Islet of Langerhans (tissue), 1 donor: ENCODE data around the gene ZFP36L1.

Source experiments
- FAIRE-seq: peaks from one replicate; lab custom pipeline; 2011; peaks lifted over from hg19 to GRCh38; lab: Jason Lieb, UNC

The ZFP36L1 gene

DNA sequence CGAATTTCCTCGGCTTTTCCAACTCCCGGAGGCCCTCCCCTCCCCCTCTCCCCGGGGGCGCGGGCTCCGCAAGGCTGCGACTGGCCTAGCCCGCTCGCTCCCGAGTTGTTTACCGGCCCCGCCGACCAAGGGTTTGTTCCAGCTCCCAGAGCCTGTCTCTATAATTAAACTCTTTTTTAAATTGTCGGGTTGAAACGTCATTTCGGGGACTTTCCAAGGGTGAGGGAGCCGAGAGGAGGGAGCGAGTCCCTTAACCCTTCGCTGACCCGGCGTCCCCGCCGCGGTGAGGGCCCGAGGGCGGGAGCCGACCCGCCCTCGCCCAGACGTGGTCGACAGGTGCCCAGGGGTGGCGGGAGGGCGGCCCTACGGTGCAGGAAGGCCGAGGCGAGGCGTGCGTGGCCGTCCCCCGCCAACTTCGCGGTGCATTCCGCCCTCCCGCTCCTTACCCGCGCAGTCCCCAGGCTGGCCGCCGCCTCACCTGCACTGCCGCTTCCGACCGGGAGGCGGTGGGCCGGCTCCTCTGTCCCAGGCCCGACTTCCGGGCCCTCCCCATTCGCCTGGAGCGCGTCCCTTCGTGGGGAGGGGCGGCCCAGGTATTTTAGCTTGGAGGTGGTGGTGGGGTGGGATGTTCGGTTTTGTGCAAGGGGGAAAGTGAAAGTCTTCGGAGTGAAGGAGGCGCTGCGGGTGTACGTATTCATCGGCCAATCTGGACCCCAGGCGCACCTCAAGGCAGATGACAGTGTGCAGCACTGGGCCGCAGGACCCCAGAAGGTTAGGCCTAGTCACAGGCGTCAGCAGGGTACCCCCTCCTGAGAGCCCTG is 2.9 kb upstream of the ZFP36L1 start:
- FAIRE-seq, result no peak

DNA sequence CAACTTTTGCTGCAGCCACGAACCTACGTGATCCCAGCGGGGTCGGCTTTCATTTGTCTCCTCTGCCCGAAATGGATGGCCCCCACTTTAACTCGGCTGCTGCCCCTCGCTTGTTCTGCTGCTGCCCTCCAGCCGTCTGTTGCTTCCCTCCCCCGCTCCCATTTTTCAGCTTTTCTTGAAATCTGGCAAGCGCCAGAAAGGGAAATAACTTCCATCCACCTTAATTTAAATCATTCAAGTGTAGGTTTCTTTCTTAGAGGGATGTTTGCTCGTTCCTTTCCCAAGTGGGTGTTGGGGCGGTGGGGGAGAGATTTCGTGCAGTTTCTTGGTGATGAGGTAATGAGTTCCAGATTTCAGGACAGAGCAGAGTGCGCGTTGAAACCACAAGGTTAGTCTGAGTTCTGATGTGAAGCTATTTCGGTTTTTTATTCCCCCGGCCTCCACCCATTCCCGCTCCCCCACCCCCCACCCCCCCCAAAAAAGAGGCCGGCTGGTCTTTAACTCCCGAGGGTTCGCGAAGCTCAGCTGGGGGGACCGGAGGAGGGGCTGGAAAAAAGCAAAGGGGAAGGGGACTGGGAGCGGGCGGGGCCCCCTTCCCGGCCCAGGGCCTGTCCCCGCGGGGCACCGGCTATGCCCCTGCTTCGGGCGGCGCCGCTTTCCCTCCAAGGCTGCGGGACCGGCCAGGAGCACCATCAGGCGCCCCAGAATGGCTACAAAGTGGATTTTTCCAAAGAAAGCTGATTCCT is 2.2 kb upstream of the ZFP36L1 start:
- no peak for FAIRE-seq

DNA sequence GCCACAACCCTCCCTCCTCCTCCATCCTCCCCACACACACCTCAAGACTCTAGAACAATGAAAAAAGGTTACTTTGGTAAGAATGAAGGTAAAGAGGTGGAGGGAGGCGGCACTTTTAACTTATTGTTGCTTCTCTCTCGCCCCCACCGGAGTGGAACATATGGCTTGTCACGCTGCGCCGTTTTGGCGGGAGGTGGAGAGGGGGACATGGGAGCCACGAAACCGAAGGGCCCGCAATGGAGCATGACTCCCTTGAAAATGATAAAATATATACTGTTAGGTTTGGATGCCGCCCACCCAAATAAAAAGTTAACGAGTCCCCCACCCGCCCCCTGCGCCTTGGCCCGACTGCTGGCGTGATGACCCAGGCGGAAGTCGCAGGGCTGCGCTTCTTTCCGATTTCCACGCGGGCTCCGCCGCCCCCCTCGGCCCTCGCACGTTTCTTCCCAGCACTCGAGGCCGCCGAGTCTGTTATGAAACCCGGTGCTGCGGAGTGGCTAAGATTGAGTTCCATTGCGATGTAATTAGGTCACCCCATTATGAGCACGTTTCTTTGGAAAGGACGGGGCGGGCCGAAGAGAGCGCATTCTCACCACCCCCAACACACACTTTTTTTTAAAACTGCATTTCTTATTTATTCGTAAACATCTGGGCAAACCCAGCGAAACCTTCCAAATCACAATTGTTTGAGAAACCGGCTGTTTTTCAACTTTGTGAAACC is 1.4 kb upstream of the ZFP36L1 start:
- no peak for FAIRE-seq

DNA sequence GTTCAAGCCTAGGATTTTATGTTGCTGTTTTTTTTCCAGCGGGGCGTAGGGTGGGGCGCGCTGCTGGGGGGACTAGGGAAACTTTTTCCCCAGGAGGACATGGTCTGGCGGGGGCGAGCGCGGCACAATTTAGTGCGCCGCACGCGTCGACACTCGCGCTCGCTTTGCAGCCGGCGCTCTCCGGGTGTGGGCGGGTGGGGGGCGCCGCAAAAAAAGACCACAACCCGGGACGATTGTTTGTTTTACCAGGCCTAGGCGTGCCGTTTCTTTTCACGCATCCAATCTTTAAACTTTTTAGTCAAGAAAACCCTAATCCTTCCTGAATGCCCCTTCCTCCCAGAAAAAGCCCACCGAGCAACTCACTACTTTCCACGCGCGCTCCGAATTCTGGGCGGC is 865 bp upstream of the ZFP36L1 start:
- FAIRE-seq, result no peak

DNA sequence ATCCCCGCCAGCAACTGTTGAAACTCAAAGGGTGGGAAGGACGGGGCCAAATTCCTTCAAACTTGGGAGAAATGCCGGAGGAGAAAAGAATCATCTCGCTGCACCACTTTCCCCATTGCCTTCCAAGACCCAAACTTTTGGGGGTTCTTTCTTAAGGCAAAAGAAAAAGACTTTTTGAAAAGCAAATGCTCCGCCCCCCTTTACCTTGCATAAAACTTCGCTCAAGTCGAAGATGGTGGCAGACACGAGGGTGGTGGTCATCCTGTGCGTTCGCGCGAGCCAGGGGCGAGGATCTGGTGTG is 239 bp downstream of the ZFP36L1 start:
- FAIRE-seq, result no peak

DNA sequence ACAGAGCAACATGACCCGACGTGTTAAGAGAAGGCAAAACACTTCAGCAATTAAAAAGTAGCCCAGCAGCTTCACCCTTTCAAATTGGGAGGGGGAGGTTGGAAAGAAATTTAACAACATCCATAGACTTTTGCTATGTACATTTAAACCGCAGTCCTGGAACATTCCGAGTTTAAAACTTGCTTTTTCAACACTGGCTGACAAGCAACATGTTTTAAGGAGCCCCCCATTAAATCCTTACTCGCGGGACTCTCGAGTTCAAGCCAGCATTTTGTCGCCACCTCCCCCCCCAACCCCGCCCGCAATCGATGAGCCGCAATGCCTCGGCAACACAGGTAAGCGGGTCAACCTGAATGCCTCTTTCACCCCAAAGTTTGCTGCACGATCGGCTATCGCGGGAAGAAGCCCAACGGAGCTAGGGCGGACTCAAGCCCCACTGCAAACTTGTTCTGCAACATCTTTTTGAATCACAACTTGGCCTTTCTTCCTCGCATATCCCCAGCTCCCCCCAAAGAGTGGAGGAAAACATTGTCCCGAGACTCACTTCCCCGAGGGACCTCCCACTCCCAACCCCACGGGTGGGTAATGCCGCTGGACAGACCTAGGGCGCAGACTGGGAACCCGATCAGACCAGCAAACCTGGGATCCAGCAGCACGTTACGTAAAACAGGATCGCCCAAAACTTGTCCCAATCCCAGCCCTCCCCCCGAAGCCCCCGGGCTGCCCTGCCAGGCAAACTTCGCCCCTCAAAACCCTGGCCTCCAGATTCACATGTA is 777 bp downstream of the ZFP36L1 start:
- FAIRE-seq, result no peak

DNA sequence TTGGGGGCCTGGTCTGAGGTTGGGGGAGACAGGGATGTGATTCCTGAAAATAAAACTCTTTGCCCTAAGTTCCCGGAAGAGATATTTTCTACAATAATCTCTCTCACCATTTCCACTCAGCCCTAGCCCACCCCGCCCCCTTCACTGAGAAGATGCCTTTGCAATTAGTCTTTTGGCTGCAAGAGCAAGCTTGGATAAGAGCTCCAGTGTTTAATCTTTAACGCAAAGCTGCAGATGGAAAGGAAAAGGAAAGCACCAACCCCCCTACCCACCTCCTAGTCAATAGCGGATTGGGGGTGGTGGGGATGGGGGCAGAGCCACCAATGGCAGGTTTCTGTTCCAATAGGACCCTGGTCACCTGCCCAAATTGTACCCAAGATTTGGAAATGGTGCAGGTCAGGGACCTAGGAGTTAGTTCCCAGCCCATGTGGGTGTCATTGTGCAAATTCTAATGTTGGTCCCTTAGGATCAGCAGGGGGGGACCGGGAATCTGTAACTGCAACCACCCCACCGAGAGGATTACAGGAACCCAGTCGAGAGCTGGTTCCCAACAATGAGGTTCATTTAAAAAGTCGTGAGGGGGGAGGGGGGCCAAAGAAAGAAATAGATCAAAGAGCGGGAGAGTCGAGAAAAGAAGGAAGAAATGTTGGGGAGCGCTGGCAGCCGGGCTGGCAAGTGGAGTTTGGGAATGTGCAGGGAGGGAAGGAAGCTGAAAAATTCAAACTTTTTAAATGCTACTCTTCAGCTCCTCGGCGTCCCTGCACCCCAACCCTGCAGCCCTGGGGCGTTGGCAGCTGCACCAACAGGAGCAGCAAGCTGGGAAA is 1.6 kb downstream of the ZFP36L1 start:
- no peak for FAIRE-seq

DNA sequence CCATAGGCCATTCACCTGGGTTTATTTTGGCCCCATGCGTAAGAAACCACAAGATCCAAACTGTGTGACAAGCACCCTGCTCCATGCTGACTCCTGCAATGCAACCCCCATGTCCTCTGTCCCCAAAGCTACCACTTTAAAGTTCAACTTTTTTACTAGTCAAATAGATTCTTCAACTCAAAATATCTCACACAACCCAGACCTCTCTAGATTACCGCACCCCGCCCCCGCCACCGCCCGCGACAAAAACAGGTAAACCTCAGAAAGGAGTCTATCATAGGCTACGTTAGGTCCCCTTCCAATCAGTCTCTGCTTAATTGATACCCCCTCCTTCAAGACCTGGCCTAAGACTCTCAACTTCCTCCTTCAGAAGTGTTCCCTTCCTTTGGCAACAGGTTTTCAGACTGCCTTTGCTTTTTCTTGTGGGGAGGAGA is 2.2 kb downstream of the ZFP36L1 start:
- no peak for FAIRE-seq

DNA sequence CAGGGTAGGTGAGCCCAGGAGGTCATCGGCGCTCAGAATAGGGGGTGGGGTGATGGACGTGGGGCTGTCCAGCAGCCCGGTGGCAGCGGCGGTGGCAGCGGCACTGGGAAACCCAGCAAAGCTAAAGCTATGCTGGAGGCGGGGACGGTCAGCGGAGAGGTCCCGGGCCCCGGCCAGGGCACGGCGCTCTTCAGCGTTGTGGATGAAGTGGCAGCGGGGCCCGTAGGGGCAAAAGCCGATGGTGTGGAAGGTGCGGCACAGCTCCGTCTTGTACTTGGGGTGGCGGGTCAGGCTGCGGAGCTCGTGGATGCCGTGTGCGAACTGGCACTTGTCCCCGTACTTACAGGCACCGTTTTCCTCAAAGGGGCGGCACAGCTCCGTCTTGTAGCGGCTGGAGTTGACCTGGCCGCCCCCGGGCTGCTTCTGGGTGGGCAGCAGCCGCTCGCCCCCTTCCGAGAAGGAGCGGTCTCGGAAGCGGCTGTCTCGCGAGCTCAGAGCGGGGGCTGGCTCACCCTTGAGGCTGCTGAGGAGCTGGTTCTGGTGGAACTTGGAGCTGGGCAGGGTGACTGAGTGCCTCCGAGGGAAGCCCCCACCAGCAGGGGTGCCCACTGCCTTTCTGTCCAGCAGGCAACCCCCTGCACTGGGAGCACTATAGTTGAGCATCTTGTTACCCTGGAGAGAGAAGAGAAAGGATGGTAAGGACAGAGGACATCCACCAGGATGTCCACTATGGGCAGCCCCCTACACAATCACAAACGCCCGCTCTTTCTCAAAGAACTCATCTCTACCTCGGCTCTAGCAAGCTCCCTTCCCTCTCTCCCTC is 2.8 kb downstream of the ZFP36L1 start:
- FAIRE-seq, result no peak

DNA sequence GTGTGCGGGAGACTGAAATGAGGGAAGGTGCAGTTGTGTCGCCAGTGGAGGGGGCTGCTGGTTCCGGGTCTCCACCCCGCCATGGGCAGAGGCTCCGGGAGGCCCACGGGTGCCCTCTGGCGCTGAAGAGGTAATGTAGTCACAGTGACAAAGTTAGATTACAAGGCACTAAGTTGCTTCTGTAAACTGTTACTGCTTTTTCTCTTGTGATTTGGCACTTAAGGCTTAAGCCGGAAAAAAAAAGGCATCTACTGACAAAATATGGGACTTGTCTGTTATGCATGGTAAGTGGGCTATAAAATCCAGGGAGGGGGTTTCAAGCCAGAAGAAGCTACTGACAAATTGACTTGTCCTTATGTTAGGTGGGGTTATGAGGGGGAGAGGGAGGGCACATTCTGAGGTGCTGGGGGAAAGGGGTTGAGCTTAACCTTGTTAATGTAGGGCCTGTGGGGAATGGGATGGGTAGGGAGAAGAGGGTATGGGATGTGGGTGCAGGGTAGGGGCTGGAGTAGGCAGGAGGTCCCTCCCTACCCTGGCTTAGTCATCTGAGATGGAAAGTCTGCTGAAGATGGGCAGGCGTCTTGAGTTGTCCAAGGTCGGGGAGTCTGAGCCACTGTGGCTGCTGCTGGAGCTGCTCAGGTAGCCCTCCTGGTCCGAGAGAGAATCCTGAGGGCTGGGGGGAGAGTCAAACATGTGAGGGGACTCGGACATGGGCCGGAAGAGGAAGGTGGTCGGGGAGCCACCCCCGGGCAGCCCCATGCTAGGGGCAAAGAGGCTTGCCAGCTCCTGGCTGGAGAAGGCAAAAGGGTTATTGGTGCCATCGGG is 3.7 kb downstream of the ZFP36L1 start:
- FAIRE-seq, result no peak

DNA sequence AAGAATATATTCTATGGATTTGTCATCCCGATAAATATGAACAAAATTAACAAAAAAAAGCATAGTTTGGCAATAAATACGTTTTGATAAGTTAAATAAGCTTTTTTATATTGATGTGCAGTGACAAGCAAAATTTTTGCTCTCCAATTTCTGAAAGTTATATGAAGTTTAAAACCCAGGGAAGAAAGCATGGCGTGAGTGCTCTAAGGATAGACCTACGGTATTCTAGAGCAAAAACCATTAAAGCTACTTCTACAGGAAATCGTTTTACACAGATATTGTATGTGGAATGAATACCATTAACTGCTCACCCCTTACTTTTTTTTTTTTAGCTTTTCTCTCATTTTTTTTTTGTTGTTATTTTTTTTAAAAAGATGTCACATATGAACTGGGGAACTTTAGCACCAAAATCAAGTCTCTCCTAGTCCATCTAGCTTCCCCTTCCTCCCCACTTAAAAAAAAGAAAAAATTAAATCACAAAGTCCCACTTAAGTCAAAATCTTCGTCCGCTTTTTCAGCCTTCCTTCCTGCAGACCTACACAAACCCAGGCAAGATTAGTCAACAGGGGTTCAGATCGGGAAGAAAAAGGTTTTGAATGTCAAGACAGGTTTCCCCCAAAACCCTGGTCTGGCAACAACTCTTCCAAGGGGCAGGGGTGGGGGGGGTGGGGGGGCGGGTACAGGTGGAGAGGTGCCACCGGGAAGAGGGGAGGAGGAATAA is 4.4 kb downstream of the ZFP36L1 start:
- FAIRE-seq, result no peak

DNA sequence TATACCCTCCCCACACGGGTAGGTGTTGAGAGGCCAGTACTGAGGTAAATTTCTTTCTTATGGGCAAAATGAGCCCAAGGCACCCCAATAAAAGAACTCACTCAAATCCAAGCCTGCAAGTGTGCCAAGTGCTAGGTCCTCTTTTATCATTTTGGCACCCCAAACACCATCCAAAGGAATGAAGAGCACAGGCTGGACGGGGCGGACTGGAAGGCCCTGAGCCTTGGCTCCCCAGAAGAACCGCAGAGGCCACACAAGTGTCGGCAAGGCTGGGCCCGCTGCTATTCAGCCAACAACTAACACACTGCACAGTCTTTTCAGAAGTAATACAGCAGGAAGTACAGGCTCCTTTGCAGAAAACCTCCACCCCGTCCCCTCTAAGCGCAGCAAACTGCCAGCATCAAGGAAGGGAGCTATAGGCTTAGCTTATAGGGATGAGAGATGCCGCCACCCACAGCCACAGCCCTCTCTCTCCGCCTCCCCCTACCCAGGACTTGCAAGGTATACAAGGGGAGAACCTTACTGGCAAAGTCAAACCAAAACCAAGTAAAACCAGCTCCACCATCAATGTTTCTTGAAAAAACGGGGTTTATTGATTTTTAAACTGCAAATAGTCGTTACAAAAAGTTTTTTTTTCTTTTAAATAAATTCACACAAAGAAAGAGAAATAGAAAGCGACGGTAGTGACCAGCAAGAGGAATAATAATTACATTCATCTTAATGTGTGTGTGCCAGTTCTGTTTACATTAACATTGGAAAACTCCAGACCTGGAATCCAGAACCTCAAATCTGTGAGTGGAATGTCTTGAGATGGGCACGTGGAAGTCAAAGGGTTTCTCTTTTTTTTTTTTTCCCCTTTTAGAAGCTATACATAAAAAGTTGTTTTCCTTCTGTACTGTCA is 5.5 kb downstream of the ZFP36L1 start:
- FAIRE-seq, result no peak

DNA sequence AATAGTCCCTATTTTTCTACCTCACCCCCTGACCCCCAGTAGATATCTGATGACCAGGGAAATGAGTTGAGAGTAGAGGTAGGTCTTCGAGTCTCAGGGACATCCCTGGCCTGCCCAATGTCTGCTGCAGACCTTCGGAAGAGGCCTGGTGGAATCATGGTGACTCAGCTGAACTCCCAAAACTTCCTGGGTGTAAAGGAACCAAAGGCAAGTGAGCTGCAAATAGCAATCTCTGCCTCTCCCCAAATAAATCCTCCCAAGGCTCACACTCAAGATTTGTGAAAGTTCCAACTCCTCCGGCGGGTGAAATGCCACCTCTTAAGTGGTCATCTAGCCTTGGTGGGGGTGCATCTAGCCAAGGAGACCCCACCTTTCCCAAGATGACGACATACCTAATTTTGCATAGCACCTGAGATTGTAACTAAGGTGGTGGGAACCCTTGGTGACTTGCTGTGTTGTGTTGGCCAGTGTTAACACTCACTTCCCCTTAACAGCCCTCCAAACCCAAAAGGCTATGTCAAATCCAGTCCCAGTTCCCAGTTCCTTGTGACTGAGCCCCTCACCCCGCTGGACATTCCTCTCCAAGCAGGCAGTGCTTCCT is 6.3 kb downstream of the ZFP36L1 start:
- no peak for FAIRE-seq

DNA sequence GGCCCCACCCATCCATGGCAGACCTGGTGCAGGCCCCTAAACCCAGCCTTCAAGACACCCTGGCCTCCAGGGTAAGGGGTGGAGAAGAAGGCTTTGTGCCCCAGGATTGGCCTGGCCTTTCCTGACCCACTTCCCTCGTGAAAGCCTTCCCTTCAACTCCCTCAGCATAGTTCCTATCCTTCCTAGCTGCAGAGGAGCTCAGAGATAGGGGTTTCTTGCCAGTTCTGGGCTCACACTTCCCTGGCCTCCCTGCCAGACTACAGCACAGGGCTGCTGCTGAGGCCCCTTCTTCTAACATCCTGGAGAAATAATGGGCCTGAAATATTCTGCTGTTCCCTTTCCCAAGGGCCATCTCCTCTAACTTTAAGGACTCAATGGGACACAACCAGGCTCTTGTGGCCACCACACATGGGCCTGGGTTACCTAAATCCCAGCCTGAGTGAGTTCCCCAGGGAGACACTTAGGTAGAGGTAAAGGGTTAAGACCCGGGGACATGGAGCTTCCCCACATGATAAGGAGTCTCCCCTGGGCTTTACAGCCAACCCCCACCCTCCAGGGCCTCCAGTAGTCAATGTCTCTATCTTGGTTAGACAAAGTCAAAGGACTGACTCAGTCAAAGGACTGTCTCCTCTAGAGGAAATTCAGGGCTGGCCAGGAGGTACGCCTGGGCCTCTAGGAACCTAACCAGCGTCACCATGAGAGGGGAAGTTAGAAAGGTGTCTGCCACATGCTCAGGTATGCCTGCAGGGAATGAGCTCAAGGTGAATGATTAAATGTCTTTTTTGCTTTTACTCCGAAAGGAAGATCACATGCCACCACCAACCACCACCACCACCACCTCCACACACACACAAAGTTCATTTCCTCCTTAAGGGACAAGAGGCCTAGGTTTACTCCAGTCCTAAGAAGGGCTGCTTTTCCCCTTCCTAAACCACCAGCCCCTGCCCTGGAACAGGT is 7.1 kb downstream of the ZFP36L1 start:
- FAIRE-seq, result no peak

DNA sequence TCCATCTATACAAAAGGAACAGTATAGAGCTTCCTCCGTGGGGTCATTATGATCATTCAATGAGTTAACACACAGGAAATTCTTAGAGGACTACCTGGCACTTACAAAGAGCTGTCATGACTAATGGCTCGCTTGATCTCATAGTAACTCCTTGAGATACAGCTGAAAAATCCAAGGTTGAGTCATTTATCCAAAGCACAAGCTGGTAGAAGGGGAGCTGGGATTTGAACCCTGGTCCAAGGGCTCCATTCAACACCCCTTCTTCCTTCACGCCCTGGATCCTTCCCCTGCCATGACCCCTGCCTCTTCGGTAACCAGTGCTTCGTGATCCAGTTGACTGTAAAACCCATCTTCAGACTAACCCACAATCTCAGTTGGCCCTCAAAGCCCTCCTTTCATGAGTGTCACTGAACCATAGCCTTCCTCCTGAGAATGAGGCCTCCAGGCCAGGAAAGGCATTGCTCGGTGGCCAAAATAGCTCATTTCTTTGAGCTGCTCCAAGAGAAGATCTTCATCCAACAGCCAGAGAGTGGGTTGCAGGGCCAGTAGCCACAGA is 7.8 kb downstream of the ZFP36L1 start:
- no peak for FAIRE-seq
